SK-N-DZ (cell line): ENCODE data around the gene FAM161B.
"Not testable (repeated sequence)": the region's sequence is repeated elsewhere in the genome, so short reads cannot be mapped to it uniquely, and the experiment has no call there.

Source experiments
- DNase-seq: peaks from one replicate; pipeline ENCODE4 v3.0.0-alpha.2; 2015; ENCODE audit warnings: low spot score

FAM161B gene

GRCh38 chr14:73943083-73943482 is 6.8 kb downstream of the FAM161B start:
- DNase-seq: no peak

- no peak for DNase-seq
Observed at GRCh38 chr14:73942180-73942579, 7.7 kb downstream of the FAM161B start.

- no peak for DNase-seq
Observed at GRCh38 chr14:73937012-73937411, 12.9 kb downstream of the FAM161B start.

GRCh38 chr14:73936548-73936947 is 13.3 kb downstream of the FAM161B start:
- no peak for DNase-seq

- no peak for DNase-seq
Observed at GRCh38 chr14:73935666-73936065, 14.2 kb downstream of the FAM161B start.

- DNase-seq: no peak
Observed at GRCh38 chr14:73924337-73924736, 25.6 kb downstream of the FAM161B start.

- DNase-seq: not testable (repeated sequence)
Observed at GRCh38 chr14:73919457-73919856, 30.4 kb downstream of the FAM161B start.

GRCh38 chr14:73916324-73916723 is 33.6 kb downstream of the FAM161B start:
- DNase-seq: no peak

GRCh38 chr14:73913256-73913655 is 36.6 kb downstream of the FAM161B start:
- DNase-seq: no peak

- DNase-seq: no peak
Observed at GRCh38 chr14:73909681-73910080, 40.2 kb downstream of the FAM161B start.

GRCh38 chr14:73903028-73903427 is 46.9 kb downstream of the FAM161B start:
- DNase-seq: no peak

- DNase-seq: no peak
Observed at GRCh38 chr14:73896521-73896920, 53.4 kb downstream of the FAM161B start.

- DNase-seq: no peak
Observed at GRCh38 chr14:73895939-73896338, 54.0 kb downstream of the FAM161B start.

GRCh38 chr14:73894180-73894687 is 55.7 kb downstream of the FAM161B start:
- not testable (repeated sequence) for DNase-seq

- DNase-seq: no peak
Observed at GRCh38 chr14:73889376-73889775, 60.5 kb downstream of the FAM161B start.

GRCh38 chr14:73888971-73889370 is 60.9 kb downstream of the FAM161B start:
- DNase-seq: no peak

- DNase-seq: no peak
Observed at GRCh38 chr14:73888460-73888725, 61.5 kb downstream of the FAM161B start.

GRCh38 chr14:73887694-73888459 is 62.0 kb downstream of the FAM161B start:
- DNase-seq: no peak

GRCh38 chr14:73887318-73887616 is 62.6 kb downstream of the FAM161B start:
- no peak for DNase-seq

- peak; percentile 92 for DNase-seq
Observed at GRCh38 chr14:73886449-73887317, 63.2 kb downstream of the FAM161B start, which contains the start of gene ZNF410. Gene ZNF410, plus strand, starts transcription at chr14:73886859. Its CDS starts 5,317 bp downstream, at chr14:73892176.

- DNase-seq: no peak
Observed at GRCh38 chr14:73884438-73885190, 65.3 kb downstream of the FAM161B start.
